H9 (cell line): Measurements from ENCODE around the gene HYAL1. TPM values are rescaled to one million over a fixed set of nuclear protein-coding genes. Genes with fewer than 3 reads are reported as not detected.
A peak's percentile ranks its signal among the peaks of the same experiment; 100 is the strongest.
"Not testable (repeated sequence)": the region's sequence is repeated elsewhere in the genome, so short reads cannot be mapped to it uniquely, and the experiment has no call there.

Experiments
- DNase-seq: peaks from one replicate; pipeline ENCODE4 v3.0.0-alpha.2; 2017
- H2AFZ ChIP-seq: one replicate; pipeline ENCODE4 v1.6.1; 2013; ENCODE audit warnings: mild to moderate bottlenecking, low read length, control low read depth, moderate library complexity
- H2AK5ac ChIP-seq: 2 replicates; pipeline ENCODE4 v1.6.1; 2013; ENCODE audit warnings: low read length, control low read depth, mixed read lengths; ENCODE audit not compliant: insufficient read length
- H2BK120ac ChIP-seq: one replicate; pipeline ENCODE4 v1.6.1; 2013; ENCODE audit warnings: low read depth, mild to moderate bottlenecking, low read length, control low read depth, inconsistent platforms; ENCODE audit not compliant: poor library complexity, severe bottlenecking
- H2BK12ac ChIP-seq: 2 replicates; pipeline ENCODE4 v1.6.1; 2013; ENCODE audit warnings: low read length, control low read depth, mixed read lengths, low read depth; ENCODE audit not compliant: insufficient read length
- H2BK15ac ChIP-seq: 2 replicates; pipeline ENCODE4 v1.6.1; 2013; ENCODE audit warnings: low read depth, low read length, control low read depth
- H2BK20ac ChIP-seq: one replicate; pipeline ENCODE4 v1.6.1; 2013; ENCODE audit warnings: low read depth, mild to moderate bottlenecking, low read length, control low read depth, inconsistent platforms; ENCODE audit not compliant: poor library complexity, severe bottlenecking
- H2BK5ac ChIP-seq: 2 replicates; pipeline ENCODE4 v1.6.1; 2013; ENCODE audit warnings: low read length, control low read depth, mixed read lengths; ENCODE audit not compliant: insufficient read length
- H3K14ac ChIP-seq: 2 replicates; pipeline ENCODE4 v1.6.1; 2013; ENCODE audit warnings: low read length, control low read depth; ENCODE audit not compliant: insufficient read depth
- H3K18ac ChIP-seq: 2 replicates; pipeline ENCODE4 v1.6.1; 2013; ENCODE audit warnings: low read depth, mild to moderate bottlenecking, mixed read lengths, low read length, control low read depth; ENCODE audit not compliant: insufficient read length
- H3K23ac ChIP-seq: 2 replicates; pipeline ENCODE4 v1.6.1; 2013; ENCODE audit warnings: low read length, control low read depth, mixed read lengths, low read depth; ENCODE audit not compliant: insufficient read length
- H3K23me2 ChIP-seq: 2 replicates; pipeline ENCODE4 v1.6.1; 2013; ENCODE audit warnings: low read depth, mild to moderate bottlenecking, mixed read lengths, low read length, control low read depth; ENCODE audit not compliant: insufficient read length, poor library complexity, severe bottlenecking
- H3K27ac ChIP-seq: 2 replicates; pipeline ENCODE4 v1.5.1; 2013; ENCODE audit warnings: low read length, control low read depth, mixed read lengths, low read depth; ENCODE audit not compliant: insufficient read length
- H3K27me3 ChIP-seq: 2 replicates; pipeline ENCODE4 v1.6.1; 2013; ENCODE audit warnings: low read length, control low read depth, inconsistent platforms; ENCODE audit not compliant: insufficient read depth
- H3K4ac ChIP-seq: 2 replicates; pipeline ENCODE4 v1.6.1; 2013; ENCODE audit warnings: low read depth, mild to moderate bottlenecking, control low read depth, inconsistent platforms, low read length, moderate library complexity
- H3K4me1 ChIP-seq: 2 replicates; pipeline ENCODE4 v1.6.1; 2013; ENCODE audit warnings: low read length, control low read depth, inconsistent platforms; ENCODE audit not compliant: insufficient read depth
- H3K4me2 ChIP-seq: 2 replicates; pipeline ENCODE4 v1.6.1; 2013; ENCODE audit warnings: low read length, control low read depth, mixed read lengths; ENCODE audit not compliant: insufficient read length, insufficient read depth
- H3K56ac ChIP-seq: 2 replicates; pipeline ENCODE4 v1.6.1; 2013; ENCODE audit warnings: low read depth, mild to moderate bottlenecking, mixed read lengths, low read length, control low read depth; ENCODE audit not compliant: insufficient read length
- H3K79me1 ChIP-seq: 2 replicates; pipeline ENCODE4 v1.6.1; 2013; ENCODE audit warnings: low read depth, mild to moderate bottlenecking, moderate library complexity, low read length, control low read depth, inconsistent platforms; ENCODE audit not compliant: insufficient read depth, poor library complexity, severe bottlenecking
- H3K79me2 ChIP-seq: 2 replicates; pipeline ENCODE4 v1.6.1; 2013; ENCODE audit warnings: low read length, control low read depth, inconsistent platforms; ENCODE audit not compliant: insufficient read depth
- H3K9ac ChIP-seq: 2 replicates; pipeline ENCODE4 v1.6.1; 2013; ENCODE audit warnings: low read length, control low read depth, mixed read lengths; ENCODE audit not compliant: insufficient read length; ENCODE audit errors: extremely low read depth
- H3K9me3 ChIP-seq: one replicate; pipeline ENCODE4 v1.6.1; 2013; ENCODE audit warnings: low read depth, low read length, inconsistent platforms; ENCODE audit not compliant: control insufficient read depth
- H3T11ph ChIP-seq: one replicate; pipeline ENCODE4 v1.6.1; 2013; ENCODE audit warnings: mild to moderate bottlenecking, low read length, control low read depth, inconsistent platforms
- H4K20me1 ChIP-seq: one replicate; pipeline ENCODE4 v1.6.1; 2013; ENCODE audit not compliant: control insufficient read depth, insufficient read length, insufficient read depth
- H4K5ac ChIP-seq: 2 replicates; pipeline ENCODE4 v1.6.1; 2013; ENCODE audit warnings: low read depth, mild to moderate bottlenecking, mixed read lengths, low read length, control low read depth; ENCODE audit not compliant: insufficient read length
- H4K8ac ChIP-seq: replicated peaks from 2 replicates; pipeline ENCODE4 v1.6.1; 2013; ENCODE audit warnings: low read length, control low read depth, mixed read lengths, low read depth; ENCODE audit not compliant: insufficient read length
- H4K91ac ChIP-seq: 2 replicates; pipeline ENCODE4 v1.6.1; 2013; ENCODE audit warnings: low read depth, mild to moderate bottlenecking, moderate library complexity, mixed read lengths, low read length, control low read depth; ENCODE audit not compliant: insufficient read length
- H3K27ac Mint-ChIP-seq, 3 experiments: 2 replicates in 2 of 3; 3 replicates in 1 of 3; pipeline ENCODE4 v1.8.0; 2020 to 2021; ENCODE audit warnings: mixed read lengths in 3 of 3, mild to moderate bottlenecking in 1 of 3, moderate library complexity in 1 of 3
- H3K27me3 Mint-ChIP-seq: 2 replicates; pipeline ENCODE4 v1.8.0; 2021; ENCODE audit warnings: low read depth, mild to moderate bottlenecking, moderate library complexity, mixed read lengths
- H3K36me3 Mint-ChIP-seq, 3 experiments: 2 replicates in 2 of 3; 3 replicates in 1 of 3; pipeline ENCODE4 v1.8.0; 2020 to 2021; ENCODE audit warnings: low read depth in 3 of 3, mixed read lengths in 3 of 3; ENCODE audit not compliant: insufficient read depth in 1 of 3
- H3K4me1 Mint-ChIP-seq, 2 experiments: 2 replicates each; pipeline ENCODE4 v1.8.0; 2020; ENCODE audit warnings: mixed read lengths in 2 of 2
- H3K4me3 Mint-ChIP-seq, 2 experiments: 2 replicates in 1 of 2; 3 replicates in 1 of 2; pipeline ENCODE4 v1.8.0; 2020 to 2021; ENCODE audit warnings: mild to moderate bottlenecking in 2 of 2, mixed read lengths in 2 of 2, moderate library complexity in 1 of 2
- H3K9me3 Mint-ChIP-seq, 2 experiments: 2 replicates in 1 of 2; 3 replicates in 1 of 2; pipeline ENCODE4 v1.8.0; 2020; ENCODE audit warnings: mild to moderate bottlenecking in 2 of 2, mixed read lengths in 2 of 2, moderate library complexity in 1 of 2
- WGBS: extraction: QIAGEN DNeasy Blood & Tissue Kit; methylation state at CpG from one replicate; pipeline ENCODE4 v1.1.7; 2013; ENCODE audit warnings: missing lambda C conversion rate, low lambda C conversion rate, mixed read lengths; ENCODE audit not compliant: insufficient read length; ENCODE audit errors: extremely low coverage; 5-methylcytosine and 5-hydroxymethylcytosine counted together
- total RNA-seq: library from RNA; stranded (reverse); gene quantifications from 2 replicates; pipeline ENCODE4 v1.2.1, GENCODE V29; 2021
- TF ChIP-seq, protein P1 (sequence below): fragments of 200-600 bp; sonication (generic); conservative IDR thresholded peaks from 3 replicates; pipeline ENCODE4 v1.8.0; 2021; ENCODE audit warnings: antibody characterized with exemption, mild to moderate bottlenecking

HYAL1 gene
- total RNA-seq, 1 experiment from 2014 or later: 2.0 TPM

DNA sequence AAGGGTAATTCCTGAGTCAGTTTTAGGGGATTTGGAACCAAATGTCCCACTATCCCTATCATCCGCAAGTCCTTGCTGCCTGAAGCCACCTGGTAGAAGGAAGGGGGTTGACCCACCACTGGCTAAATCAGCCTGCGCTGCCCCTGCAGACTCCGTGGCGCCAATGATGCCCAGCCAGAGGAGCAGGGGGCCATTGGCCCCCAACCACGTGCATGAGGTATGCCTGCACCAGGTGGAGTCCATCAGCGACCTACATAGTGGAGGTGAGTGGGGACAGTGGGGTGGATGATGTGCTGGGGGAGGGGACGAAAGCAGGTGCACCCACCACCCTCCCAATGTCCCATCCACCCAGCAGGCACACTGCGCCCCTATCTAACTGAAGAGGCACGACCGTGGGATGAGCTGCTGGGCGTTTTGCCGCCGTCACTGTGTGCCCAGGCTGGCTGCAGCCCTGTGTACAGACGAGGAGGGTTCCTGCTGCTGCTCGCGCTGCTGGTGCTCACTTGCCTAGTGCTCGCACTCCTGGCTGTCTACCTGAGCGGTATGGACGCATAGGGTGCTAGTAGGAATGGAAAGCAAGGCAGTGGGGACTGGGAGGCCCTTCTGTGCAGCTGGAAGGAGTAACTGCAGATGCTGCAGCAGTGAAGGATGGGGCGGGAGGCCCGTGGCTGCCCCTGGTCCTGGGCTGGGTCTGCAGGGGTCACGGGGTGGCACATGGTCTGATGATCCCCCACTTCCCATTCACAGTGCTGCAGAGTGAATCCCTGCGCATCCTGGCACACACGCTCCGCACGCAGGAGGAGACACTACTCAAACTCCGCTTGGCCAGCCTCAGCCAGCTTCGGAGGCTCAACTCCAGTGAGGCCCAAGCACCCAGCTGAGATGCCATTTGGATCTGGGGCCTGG, 16.8 kb downstream of the HYAL1 start:
- Histone ChIP-seq H4K8ac (no peak overlapping the region), H3K4me2 (no peak overlapping the region), H2AK5ac (no peak overlapping the region), H3K14ac (no peak overlapping the region), H4K5ac (no peak overlapping the region), H3K4me1 (no peaks in the 10 kb centered on the region), H2BK20ac (no peak overlapping the region), H2BK5ac (no peak overlapping the region), H3K9me3 (no peaks in the 10 kb centered on the region), H2BK120ac (no peak overlapping the region), H3K79me1 (no peaks in the 10 kb centered on the region), H2BK12ac (no peak overlapping the region), H3K4ac (no peak overlapping the region), H3K23ac (no peak overlapping the region), H4K91ac (no peak overlapping the region), H3K79me2 (peaks cover under 1% of the 10 kb centered on the region; the same call in 1 of the 2 replicates), H3K18ac (no peak overlapping the region), H3K27ac (no peak overlapping the region), H2BK15ac (no peak overlapping the region), H3T11ph (no peak overlapping the region), H3K9ac (no peak overlapping the region), H3K56ac (no peak overlapping the region), H4K20me1 (no peaks in the 10 kb centered on the region), H2AFZ (no peak overlapping the region), H3K27me3 (no peaks in the 10 kb centered on the region), H3K23me2 (peaks cover 3% of the 10 kb centered on the region)
- no CpG with 5 or more reads among the region's 28 CpGs for WGBS
- DNase-seq: peak; percentile 26
- Mint-ChIP-seq H3K36me3 (peaks cover 26 to 44% (median 39%) of the 10 kb centered on the region in 3 experiments; a peak in 6 of 7 replicates), H3K4me1 (peaks cover 5% of the 10 kb centered on the region in 2 experiments), H3K4me3 (no peak overlapping the region), H3K9me3 (no peaks in the 10 kb centered on the region), H3K27me3 (peaks cover 4% of the 10 kb centered on the region; the same call in 1 of the 2 replicates), H3K27ac (no peak overlapping the region; a peak in 1 of 7 replicates)
- TF ChIP-seq, protein P1, sequence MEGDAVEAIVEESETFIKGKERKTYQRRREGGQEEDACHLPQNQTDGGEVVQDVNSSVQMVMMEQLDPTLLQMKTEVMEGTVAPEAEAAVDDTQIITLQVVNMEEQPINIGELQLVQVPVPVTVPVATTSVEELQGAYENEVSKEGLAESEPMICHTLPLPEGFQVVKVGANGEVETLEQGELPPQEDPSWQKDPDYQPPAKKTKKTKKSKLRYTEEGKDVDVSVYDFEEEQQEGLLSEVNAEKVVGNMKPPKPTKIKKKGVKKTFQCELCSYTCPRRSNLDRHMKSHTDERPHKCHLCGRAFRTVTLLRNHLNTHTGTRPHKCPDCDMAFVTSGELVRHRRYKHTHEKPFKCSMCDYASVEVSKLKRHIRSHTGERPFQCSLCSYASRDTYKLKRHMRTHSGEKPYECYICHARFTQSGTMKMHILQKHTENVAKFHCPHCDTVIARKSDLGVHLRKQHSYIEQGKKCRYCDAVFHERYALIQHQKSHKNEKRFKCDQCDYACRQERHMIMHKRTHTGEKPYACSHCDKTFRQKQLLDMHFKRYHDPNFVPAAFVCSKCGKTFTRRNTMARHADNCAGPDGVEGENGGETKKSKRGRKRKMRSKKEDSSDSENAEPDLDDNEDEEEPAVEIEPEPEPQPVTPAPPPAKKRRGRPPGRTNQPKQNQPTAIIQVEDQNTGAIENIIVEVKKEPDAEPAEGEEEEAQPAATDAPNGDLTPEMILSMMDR: no peak

DNA sequence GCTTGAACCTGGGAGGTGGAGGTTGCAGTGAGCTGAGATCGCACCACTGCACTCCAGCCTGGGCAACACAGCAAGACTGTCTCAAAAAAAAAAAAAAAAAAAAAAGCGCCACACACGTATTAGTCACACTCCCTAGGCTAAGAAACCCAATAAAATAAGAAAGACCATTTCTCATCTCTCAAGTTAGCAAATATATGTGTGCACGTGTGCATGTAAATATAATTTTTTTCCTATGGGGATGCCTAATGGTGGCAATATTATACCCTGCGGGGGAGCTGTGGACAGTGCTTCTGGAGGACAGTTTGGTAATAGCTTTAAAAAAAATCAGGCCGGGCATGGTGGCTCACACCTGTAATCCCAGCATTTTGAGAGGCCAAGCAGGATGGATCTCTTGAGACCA, 19.3 kb downstream of the HYAL1 start:
- not testable (repeated sequence) for H3K18ac ChIP-seq, H3K4me3 Mint-ChIP-seq, H3K27ac Mint-ChIP-seq, H3K79me1 ChIP-seq, H3K56ac ChIP-seq, H2BK20ac ChIP-seq, H2BK15ac ChIP-seq, H3K9me3 ChIP-seq, H3K9ac ChIP-seq, H3K27me3 ChIP-seq, H3K14ac ChIP-seq, H3K79me2 ChIP-seq, H4K8ac ChIP-seq, H3K4me2 ChIP-seq, H2BK12ac ChIP-seq, H4K5ac ChIP-seq, H4K20me1 ChIP-seq, H2BK120ac ChIP-seq, H4K91ac ChIP-seq, H3K4ac ChIP-seq, H3K23ac ChIP-seq, H2BK5ac ChIP-seq, H3K4me1 Mint-ChIP-seq, H3K4me1 ChIP-seq, H3K23me2 ChIP-seq, H2AFZ ChIP-seq, H3K9me3 Mint-ChIP-seq, H3T11ph ChIP-seq, H3K27me3 Mint-ChIP-seq, DNase-seq, H3K27ac ChIP-seq, H2AK5ac ChIP-seq
- WGBS: no CpG with 5 or more reads among the region's 6 CpGs
- peaks cover 13 to 25% (median 20%) of the 10 kb centered on the region in 3 experiments; a peak in 6 of 7 replicates for H3K36me3 Mint-ChIP-seq
